HG03139 (cell line): ENCODE measurements around the gene SRSF2.
"Not testable (repeated sequence)": the region's sequence is repeated elsewhere in the genome, so short reads cannot be mapped to it uniquely, and the experiment has no call there.

Source experiments
- ATAC-seq: cut with Tn5 transposase; IDR thresholded peaks from one replicate; pipeline ENCODE4 v1.9.1; 2021; ENCODE audit not compliant: unreplicated experiment

Gene SRSF2

GRCh38 chr17:76702076-76702475, 35.1 kb downstream of the SRSF2 start:
- ATAC-seq, result no peak

GRCh38 chr17:76701471-76701967, 35.6 kb downstream of the SRSF2 start:
- ATAC-seq, result no peak

- no peak for ATAC-seq
Measured at GRCh38 chr17:76700617-76701470, 36.3 kb downstream of the SRSF2 start.

GRCh38 chr17:76700270-76700616, 36.9 kb downstream of the SRSF2 start:
- ATAC-seq, result no peak

- ATAC-seq, result not testable (repeated sequence)
Measured at GRCh38 chr17:76698466-76698977, 38.6 kb downstream of the SRSF2 start.

GRCh38 chr17:76697702-76698465, 39.2 kb downstream of the SRSF2 start:
- no peak for ATAC-seq

- no peak for ATAC-seq
Measured at GRCh38 chr17:76696763-76697701, 40.1 kb downstream of the SRSF2 start.

GRCh38 chr17:76695059-76695831, 41.9 kb downstream of the SRSF2 start:
- ATAC-seq, result no peak

- ATAC-seq, result no peak
Measured at GRCh38 chr17:76691379-76692191, 45.5 kb downstream of the SRSF2 start.

GRCh38 chr17:76690596-76691280, 46.4 kb downstream of the SRSF2 start:
- ATAC-seq, result no peak

GRCh38 chr17:76689859-76690258, 47.3 kb downstream of the SRSF2 start:
- ATAC-seq, result no peak

GRCh38 chr17:76688165-76688622, 48.9 kb downstream of the SRSF2 start:
- no peak for ATAC-seq

- no peak for ATAC-seq
Measured at GRCh38 chr17:76687298-76688164, 49.6 kb downstream of the SRSF2 start.

GRCh38 chr17:76686538-76687297, 50.4 kb downstream of the SRSF2 start:
- ATAC-seq, result no peak

GRCh38 chr17:76685846-76686245, 51.3 kb downstream of the SRSF2 start:
- ATAC-seq, result no peak

- ATAC-seq, result no peak
Measured at GRCh38 chr17:76685366-76685765, 51.8 kb downstream of the SRSF2 start.

- no peak for ATAC-seq
Measured at GRCh38 chr17:76684756-76685155, 52.4 kb downstream of the SRSF2 start.
